Hair follicular keratinocyte (primary cell): ENCODE results near the gene ZNF121. TPM values are rescaled to one million over a fixed set of nuclear protein-coding genes. Genes with fewer than 3 reads are reported as not detected.

Experiments
- total RNA-seq: library from RNA; depleted of rRNA; stranded (reverse); fragments of >200 nt; gene quantifications from 2 replicates; pipeline ENCODE4 v1.2.3, GENCODE V29; 2015

The ZNF121 gene
- total RNA-seq, result 20.7 and 22.9 TPM in 2 replicates

DNA sequence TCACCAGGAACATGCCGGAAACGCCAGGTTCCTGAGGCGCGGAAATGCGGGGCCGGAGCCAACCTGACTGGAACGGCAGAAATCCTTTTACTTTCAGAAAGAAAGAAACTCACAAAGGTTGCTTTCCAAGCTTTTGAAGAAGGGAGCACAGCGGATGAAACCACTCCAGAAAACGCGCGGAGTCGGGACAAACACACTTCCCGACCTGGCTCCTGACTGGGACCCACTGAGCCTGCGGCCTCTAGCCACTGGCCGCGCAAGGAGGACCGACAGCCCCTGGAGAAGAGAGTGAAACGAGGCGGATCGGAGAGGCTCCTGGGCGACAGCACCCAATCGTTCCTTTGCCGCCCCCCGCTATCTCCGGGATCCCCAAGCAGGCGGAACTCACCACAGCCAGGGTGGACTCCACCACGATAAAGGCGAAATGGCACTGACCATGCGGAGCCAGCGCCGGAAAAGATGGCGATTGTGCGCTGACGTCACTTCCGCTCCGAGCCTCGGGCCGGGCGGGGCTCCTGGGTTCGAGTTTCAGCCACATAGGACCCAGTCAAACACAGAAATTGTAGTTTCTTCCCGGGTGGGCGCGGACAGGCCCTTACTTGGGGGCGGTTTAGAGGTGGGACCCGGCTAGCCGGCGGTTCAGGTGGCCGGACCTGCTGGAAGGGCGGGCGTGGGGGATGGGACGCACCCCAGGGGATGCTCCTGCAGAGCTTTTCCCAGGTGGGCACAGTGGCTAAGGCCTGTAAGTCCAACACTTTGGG lies at the start of gene ZNF121:
Gene ZNF121, minus strand, starts transcription at position 432 of the 761 bp plus-strand sequence. CDS start 16,407 bp downstream, outside the sequence.

GRCh38 chr19:9621156-9622037 lies 37.1 kb upstream of the ZNF121 start, which contains the start of gene ZNF561:
Gene ZNF561, minus strand, starts transcription at chr19:9621232. Its CDS starts 1,776 bp downstream, at chr19:9619456.

GRCh38 chr19:9538183-9539058 lies 45.9 kb downstream of the ZNF121 start, which contains the start of gene ZNF426:
Gene ZNF426, minus strand, starts transcription at chr19:9538645. Its CDS starts 2,413 bp downstream, at chr19:9536232.

Other genes starting within 250 kb of the ZNF121 start
- gene ZNF177, start 221.5 kb downstream of the ZNF121 start, total RNA-seq, result 0.08 and 0.39 TPM in 2 replicates
- gene ZNF266, start 148.9 kb downstream of the ZNF121 start, total RNA-seq, result 7.1 and 8.8 TPM in 2 replicates
- gene ZNF560, start 85.9 kb downstream of the ZNF121 start, total RNA-seq, result 0.16 and 0.19 TPM in 2 replicates
- gene ZNF426, start 45.9 kb downstream of the ZNF121 start, total RNA-seq, result 5.3 and 6.4 TPM in 2 replicates
- gene ZNF561, start 36.7 kb upstream of the ZNF121 start, total RNA-seq, result 20.6 and 29.0 TPM in 2 replicates
- gene ZNF562, start 90.6 kb upstream of the ZNF121 start, total RNA-seq, result 18.8 and 19.1 TPM in 2 replicates
- gene ZNF846, start 184.2 kb upstream of the ZNF121 start, total RNA-seq, result 8.0 and 10.7 TPM in 2 replicates
- gene FBXL12, start 234.6 kb upstream of the ZNF121 start, total RNA-seq, result 11.2 and 13.2 TPM in 2 replicates
- 614 and 735 TPM in 2 replicates for gene UBL5, start 243.4 kb upstream of the ZNF121 start, total RNA-seq